ENCODE measurements around the gene GIPC3.

GIPC3 gene

DNA sequence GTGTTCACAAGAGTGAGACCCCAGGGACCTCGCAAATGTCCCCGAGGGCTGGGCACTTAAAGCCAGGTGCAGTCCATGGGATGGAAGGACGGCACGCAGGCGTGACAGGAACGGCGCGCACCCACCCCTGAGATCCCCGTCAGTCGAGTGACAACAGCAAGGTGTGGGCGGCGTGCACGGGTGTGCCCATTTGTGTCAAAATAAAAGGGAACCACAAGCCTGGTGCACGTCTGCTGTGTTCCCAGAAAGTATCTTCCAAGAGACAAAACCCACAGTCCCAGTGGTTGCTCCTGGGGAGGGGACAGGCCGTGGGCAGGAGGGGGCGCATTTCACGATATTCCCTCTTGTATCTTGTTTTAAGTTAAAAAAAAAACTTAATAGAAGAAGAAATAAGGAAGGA is 57.0 kb downstream of the GIPC3 start:
- DNase-seq, result no peak
- Histone ChIP-seq H3K4me3 (ENCODE audit: low read depth, low read length) (no peak overlapping the region), H3K36me3 (peaks cover 84% of the 10 kb centered on the region), H3K27ac (no peak overlapping the region), H3K27me3 (ENCODE audit: insufficient read depth, low read depth, severe bottlenecking) (no peaks in the 10 kb centered on the region), H3K9me3 (ENCODE audit: severe bottlenecking) (no peaks in the 10 kb centered on the region)
- TF ChIP-seq CTCF (IDR thresholded peaks at IDR 0.05; ENCODE audit: low read depth, low read length), result no peak

All from WERI-Rb-1 (cell line).